ENCODE data around the gene CELA3B. TPM values are rescaled to one million over a fixed set of nuclear protein-coding genes. Genes with fewer than 3 reads are reported as not detected.
A peak's percentile ranks its signal among the peaks of the same experiment; 100 is the strongest.
"Not testable (repeated sequence)": the region's sequence is repeated elsewhere in the genome, so short reads cannot be mapped to it uniquely, and the experiment has no call there.

CELA3B gene
- total RNA-seq, 1 experiment from 2014 or later, result not detected

DNA sequence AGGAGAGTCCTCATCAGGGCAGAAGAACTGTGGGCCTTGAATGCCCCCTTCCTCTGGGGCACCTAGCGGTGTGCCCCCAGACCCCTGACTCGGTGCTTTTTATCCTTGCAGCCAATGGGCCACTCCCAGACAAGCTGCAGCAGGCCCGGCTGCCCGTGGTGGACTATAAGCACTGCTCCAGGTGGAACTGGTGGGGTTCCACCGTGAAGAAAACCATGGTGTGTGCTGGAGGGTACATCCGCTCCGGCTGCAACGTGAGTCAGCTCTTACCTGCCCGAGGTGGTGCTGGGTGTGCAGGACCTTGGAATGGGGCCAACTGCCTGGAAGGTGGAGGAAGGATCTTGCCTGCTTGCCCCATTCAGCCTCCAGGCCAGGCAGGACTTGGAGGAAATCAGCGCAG is 30.4 kb downstream of the CELA3B start:
- DNase-seq (ENCODE audit: low spot score), result not testable (repeated sequence)

DNA sequence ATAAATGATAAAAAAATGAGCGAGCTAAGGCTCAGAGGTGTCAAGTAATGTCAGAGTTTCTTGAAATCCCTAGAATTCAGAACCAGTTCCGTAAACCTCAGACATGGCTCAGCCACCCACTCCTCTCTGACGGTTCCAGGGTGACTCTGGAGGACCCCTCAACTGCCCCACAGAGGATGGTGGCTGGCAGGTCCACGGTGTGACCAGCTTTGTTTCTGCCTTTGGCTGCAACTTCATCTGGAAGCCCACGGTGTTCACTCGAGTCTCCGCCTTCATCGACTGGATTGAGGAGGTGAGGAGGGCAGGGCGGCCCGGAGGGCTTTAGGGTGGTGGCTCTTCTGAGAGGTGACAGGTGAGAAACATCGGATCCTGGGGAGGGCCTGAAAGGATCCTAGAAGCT is 32.7 kb downstream of the CELA3B start:
- DNase-seq (ENCODE audit: low spot score), result not testable (repeated sequence)

DNA sequence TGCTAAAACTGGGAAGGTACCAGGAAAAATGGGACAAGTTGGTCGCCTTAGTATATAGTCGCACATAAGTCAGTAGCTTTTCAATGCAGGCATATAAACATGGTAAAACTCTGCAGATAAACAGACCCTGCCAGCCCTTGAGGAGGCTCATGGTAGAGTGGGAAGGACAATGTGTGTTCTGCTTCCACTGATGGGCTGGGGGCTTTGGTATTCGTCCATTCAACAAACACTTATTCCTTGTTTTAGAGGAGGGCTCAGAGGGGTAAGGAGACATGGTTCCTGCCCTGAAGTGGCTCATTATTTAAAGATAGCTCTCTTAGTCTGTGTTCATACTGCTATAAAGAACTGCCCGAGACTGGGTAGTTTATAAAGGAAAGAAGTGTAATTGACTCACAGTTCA is 35.9 kb downstream of the CELA3B start:
- not testable (repeated sequence) for DNase-seq (ENCODE audit: low spot score)

DNA sequence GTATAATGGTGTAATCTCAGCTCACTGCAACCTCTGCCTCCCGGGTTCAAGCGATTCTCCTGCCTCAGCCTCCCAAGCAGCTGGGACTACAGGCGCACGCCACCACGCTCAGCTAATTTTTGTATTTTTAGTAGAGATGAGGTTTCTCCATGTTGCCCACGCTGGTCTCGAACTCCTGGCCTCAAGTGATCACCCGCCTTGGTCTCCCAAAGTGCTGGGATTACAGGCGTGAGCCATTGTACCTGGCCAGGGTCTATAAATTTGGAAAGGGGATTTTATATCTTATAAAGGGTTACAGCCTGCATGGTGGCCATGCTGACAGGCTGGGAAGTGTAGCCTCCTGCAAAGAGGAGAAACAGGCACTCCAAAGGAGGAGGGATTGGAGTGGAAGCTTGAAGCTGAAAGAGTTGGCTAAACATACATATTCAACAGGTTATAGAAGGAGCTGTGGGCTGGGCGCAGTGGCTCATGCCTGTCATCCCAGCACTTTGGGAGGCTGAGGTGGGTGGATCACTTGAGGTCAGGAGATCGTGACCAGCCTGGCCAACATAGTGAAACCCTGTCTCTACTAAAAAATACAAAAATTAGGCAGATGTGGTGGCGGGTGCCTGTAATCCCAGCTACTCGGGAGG is 37.9 kb downstream of the CELA3B start:
- not testable (repeated sequence) for DNase-seq (ENCODE audit: low spot score)

DNA sequence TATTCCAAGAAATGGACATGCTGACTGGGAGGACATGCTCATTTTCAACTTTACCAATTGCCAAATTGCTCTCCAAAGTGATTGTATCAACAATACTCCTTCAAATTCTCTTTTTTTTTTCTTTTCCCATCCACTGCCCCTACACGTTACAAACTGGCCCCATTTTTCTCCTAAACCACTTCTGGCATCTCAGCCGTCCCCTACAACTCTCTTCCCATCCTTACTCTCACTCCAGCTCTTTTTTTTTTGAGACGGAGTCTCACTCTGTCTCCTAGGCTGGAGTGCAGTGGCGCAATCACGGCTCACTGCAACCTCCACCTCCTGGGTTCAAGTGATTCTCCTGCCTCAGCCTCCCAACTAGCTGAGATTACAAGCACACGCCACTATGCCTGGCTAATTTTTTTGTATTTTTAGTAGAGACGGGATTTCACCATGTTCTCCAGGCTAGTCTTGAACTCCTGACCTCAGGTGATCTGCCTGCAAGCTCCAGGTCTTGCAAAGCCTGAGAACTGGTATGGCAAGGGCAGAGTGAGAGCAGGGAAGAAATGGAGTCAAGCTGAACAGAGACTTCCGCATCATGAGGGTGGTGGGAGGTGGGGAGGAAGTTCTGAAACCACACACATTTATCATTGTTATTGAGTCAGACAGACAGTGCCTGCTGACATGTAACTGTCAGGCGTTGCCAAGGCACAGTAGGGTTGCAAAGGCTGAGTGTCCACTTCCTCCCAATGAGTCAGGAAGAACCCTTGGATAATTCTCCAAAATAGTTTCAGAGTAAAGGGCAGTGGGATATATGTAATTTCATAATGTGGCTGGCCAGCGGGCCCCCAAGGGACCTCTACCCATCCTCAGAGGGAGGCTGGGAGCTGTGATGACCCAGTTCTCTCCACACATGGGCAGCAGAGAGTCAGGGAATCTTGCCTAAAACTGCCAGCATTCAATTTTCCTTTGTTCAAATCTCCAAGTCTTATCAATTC is 42.0 kb downstream of the CELA3B start:
- DNase-seq (ENCODE audit: low spot score), result no peak

DNA sequence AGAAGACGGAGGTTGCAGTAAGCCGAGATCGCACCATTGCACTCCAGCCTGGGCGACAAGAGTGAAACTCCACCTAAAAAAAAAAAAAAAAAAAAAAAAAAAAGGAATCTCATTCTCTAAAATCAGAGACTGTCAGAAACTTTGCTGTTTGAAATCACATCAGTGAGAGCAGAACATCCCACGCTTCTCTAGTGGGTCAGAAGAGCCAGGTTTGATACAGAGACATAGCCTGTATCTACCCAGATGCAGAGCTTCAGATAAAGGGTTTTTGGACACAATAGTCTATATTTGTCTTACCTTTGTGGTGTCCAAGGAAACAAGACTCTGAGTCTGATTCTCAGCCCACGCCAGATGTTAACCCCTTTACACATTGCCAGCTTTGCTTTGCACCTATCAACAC is 44.2 kb downstream of the CELA3B start:
- no peak for DNase-seq (ENCODE audit: low spot score)

DNA sequence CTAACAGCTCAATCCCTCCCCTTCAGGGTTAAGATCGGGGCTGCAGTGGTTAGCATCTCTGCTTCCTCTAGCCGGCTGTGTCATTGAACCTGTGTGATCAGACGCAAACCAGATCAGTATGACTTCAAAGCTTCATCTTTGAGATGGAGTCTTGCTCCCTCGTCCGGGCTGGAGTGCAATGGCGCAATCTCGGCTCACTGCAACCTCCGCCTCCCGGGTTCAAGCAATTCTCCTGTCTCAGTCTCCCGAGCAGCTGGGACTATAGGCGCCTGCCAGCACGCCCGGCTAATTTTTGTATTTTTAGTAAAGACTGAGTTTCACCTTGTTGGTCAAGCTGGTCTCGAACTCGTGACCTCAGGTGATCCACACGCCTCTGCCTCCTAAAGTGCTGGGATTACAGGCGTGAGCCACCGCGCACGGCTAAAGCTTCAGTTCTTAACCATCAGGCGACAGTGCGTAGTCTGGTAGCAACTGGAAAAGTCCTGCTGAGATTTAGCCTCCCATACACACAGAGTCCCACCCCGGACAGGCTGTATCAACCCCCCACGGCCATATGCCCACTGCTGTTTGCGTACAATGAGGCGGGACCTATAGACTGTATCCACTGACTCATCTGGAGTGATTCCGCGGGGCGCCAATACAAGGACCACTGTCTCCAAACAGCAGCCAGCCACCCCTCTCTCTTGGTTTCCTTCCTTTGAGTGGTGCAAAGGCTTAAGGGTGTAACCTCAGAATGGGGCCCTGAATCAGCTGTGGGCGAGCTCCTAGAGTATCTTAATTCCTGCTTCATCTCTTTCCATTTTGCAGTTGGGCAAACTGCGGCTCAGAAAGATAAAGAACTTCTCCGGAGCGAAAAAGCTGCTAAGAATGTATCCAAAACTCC is 47.9 kb downstream of the CELA3B start:
- no peak for DNase-seq (ENCODE audit: low spot score)

DNA sequence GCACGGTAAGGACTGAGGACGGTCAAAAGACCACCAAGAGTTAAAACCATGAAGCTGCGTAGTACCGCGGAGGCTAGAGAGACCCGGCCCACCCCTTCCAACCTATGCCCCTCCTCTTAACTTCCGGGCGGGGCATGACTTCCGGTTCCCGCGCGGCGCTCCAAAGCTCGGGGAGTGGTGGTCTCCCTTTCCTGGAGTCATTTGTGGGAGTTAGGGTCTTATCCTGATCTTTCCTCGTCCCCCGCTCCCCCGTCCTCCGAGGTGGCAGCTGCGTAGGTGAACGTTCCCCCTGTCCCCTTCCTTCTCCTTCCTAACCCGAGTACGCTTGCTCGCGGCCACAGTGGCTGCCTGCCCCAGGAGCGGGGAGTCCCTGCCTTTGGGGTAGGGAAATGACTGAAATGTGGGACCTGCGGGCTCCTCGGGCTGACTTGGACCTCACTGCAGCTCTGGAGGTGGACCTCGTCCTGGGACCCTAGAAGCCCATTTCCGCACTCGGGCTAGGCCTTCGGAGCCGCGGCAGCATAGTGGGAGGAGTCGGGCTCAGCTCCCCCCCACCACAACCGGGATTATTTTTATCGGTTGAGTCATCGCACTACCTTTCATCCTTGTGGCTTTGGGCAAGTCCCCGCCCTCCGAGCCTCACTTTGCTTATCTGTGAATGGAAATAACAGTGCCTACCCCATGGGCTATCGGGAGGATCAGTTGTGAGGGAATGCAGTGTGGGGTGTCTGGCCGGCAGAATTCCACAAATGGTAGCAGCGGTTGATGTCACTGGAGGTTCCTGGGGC is 48.7 kb downstream of the CELA3B start:
- DNase-seq (ENCODE audit: low spot score), result peak; percentile 86

DNA sequence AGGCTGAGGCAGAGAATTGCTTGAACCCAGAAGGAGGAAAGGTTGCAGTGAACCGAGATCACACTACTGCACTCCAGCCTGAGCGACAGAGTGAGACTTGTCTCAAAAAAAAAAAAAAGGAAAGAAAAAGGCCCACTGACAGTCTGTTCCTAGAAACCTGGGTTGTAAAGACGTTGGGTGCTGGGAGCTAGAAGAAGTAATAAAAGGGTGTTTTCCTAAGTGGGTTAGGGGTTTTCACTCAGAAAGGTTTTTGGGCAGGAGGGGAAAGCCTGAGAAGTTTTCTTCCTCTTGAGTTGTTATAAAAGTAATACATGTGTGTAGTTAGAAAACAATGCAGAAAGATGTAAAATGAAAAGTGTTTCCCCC is 50.1 kb downstream of the CELA3B start:
- no peak for DNase-seq (ENCODE audit: low spot score)

DNA sequence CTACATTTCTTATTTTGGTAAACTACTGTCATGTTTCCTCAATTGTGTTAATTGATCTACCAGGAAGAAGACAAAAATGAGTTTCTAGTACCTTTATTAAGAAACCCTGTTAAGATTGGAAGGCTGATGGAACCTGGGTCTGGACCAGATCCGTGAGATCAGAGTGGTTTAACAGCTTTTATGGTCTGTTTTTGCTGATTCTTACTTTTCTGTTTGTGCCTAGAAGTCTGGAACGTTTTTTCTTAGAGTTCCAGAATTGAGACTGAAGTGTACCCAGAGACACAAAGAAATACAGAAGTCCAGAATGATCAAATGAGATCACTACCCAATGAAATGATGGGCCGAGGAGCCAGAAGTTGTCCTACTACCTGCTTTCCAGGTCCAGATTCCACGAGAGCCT is 53.2 kb downstream of the CELA3B start:
- DNase-seq (ENCODE audit: low spot score), result no peak

DNA sequence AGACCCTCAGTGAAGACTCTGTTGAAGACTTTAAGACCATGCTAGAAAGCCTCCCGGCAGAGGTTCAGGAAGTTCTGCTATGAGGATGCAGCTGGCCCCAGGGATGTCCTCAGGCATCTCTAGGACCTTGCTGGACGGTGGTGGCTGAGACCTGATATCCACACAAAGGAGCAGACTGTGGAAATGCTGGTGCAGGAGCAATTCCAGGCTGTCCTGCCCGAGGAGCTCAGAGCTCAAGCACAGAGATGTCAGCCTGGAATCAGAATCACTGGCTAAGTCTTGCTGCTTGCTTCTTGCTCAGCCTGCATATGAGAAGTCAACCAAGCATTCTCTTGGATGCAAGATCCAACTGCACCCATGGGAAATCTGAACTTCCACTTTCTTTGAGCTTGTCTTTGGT is 53.7 kb downstream of the CELA3B start:
- DNase-seq (ENCODE audit: low spot score), result no peak

DNA sequence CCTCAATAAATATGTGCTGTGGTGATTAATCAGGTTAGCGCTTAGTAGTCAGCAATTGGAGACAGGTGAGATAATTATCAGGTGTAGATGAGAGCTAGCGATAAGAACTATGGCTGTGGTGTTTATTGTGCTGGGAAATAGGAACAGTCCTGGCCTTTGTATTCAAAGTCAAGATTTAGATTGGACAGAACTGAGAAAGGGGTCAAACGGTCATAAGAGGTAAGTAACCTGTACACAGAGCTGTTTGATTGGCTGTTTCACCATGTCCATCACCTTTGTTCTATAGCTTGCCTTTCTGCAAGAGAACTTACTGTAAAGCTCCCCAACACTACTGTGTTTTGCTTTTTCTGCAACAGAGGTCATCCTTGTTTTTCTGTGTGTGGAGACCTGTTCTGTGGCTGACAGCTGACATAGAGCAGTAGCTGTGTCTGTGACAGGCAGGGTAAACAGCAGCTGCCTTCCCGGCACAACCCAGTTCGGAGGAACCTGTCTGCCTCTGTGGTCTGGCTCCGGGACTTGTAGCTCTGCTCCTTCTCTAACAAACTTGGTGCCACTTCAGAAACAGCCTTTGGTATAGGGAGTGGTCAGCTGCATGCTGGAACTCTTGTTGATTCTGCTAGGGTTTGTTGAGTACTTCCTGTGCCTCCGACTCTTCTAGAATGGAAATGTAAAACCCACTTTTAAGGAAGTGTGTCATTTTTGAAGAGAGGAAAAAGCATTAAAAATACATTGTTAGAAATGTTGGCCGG is 54.6 kb downstream of the CELA3B start:
- no peak for DNase-seq (ENCODE audit: low spot score)

DNA sequence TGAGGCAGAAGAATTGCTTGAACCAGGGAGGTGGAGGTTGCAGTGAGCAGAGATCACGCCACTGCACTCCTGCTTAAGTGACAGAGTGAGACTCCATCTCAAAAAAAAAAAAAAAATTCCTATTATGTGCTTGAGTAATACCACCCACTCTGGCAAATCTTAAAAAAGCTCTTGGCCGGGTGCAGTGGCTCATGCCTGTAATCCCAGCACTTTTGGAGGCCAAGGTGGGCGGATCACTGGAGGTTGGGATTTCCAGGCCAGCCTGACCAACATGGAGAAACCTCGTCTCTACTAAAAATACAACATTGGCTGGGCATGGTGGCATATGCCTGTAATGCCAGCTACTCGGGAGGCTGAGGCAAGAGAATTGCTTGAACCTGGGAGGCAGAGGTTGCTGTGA is 58.0 kb downstream of the CELA3B start:
- not testable (repeated sequence) for DNase-seq (ENCODE audit: low spot score)

DNA sequence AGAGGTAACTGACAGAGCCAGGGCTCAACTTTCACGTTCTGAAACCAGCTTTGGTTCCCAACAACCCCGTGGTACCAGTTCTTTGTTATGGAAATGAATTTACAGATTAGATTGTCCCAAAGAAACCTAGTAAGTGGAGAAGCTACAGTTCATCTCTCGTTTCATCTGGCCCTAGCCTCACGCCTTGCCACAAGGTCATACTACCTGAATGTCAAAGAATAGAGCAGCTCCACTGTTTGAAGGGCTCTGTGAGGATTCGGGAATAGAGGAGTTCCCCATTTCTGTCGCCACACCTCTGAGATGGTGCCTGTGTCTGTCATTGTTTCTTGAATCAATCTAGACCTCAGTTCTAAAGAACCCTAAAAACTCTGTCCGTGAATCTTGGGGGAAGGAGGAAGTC is 60.7 kb downstream of the CELA3B start:
- no peak for DNase-seq (ENCODE audit: low spot score)

DNA sequence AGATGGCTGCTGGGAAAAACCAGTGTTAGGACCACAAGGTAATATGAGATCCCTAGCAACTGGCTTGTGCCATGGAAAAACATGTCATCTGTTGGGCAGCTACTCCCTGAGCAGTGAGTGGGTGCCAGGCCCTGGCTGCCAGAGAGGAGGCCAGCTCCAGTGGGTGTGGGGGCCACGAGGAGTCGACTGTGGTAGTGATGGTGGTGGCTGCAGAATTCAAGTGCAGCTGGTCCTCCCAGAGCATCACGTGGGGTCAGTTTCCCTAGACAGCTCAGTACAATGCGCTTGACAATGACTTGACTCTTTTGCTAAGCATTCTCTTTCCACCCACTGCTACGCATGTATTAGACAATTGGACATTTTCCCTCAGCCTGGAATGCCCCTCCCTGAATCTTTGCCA is 61.2 kb downstream of the CELA3B start:
- DNase-seq (ENCODE audit: low spot score), result no peak

Other genes with a start within 250 kb of the CELA3B start
- gene USP48, start 193.9 kb upstream of the CELA3B start, total RNA-seq (2014; rRNA removed; shearing (Covaris generic)), result 14.5 and 14.7 TPM in 2 replicates
- not detected in 2 replicates for gene LDLRAD2, start 164.8 kb upstream of the CELA3B start, total RNA-seq (2014; rRNA removed; shearing (Covaris generic))
- gene HSPG2, start 39.7 kb upstream of the CELA3B start, total RNA-seq (2014; rRNA removed; shearing (Covaris generic)), result 7.9 and 8.9 TPM in 2 replicates
- not detected in 2 replicates for gene CELA3A, start 24.6 kb downstream of the CELA3B start, total RNA-seq (2014; rRNA removed; shearing (Covaris generic))
- gene CDC42, start 75.7 kb downstream of the CELA3B start, total RNA-seq (2014; rRNA removed; shearing (Covaris generic)), result 384 and 429 TPM in 2 replicates
- 0.04 TPM in 1 of 2 replicates, not detected in the other for gene WNT4, start 166.1 kb downstream of the CELA3B start, total RNA-seq (2014; rRNA removed; shearing (Covaris generic))

All from H4 (cell line).